CD4-positive, alpha-beta T cell treated with Interleukin-15 for 4 hours (primary cell): Measurements from ENCODE around the gene AKNAD1.
A peak's percentile ranks its signal among the peaks of the same experiment; 100 is the strongest.
"Not testable (repeated sequence)": the region's sequence is repeated elsewhere in the genome, so short reads cannot be mapped to it uniquely, and the experiment has no call there.

Experiments used
- DNase-seq: peaks from one replicate; pipeline ENCODE4 v3.0.0-alpha.2; 2020; ENCODE audit warnings: low spot score

Gene AKNAD1, protein sequence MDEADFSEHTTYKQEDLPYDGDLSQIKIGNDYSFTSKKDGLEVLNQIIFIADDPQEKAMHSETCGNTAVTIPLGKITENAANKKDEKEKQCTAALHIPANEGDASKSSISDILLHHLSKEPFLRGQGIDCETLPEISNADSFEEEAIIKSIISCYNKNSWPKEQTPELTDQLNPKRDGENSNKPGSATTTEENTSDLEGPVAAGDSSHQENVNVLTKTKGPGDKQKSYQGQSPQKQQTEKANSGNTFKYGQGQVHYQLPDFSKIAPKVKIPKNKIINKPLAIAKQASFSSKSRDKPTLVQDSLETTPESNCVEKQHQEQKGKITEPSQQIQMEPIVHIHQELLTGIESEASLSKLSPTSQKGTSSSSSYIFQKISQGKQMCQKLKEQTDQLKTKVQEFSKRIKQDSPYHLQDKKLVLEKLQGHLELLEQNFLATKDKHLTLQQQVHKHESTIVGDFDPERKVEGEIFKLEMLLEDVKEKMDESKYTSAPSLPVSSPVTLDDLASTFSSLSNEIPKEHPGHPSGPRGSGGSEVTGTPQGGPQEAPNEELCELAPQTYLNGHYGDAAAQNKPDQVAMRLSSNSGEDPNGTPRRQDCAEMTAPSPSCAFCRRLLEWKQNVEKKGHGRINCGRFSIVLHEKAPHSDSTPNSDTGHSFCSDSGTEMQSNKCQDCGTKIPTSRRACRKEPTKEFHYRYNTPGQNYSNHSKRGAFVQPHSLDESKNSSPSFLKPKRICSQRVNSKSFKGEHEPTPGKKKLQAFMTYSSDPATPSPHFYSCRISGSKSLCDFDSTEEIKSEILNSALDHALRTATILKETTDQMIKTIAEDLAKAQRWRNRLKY

DNA sequence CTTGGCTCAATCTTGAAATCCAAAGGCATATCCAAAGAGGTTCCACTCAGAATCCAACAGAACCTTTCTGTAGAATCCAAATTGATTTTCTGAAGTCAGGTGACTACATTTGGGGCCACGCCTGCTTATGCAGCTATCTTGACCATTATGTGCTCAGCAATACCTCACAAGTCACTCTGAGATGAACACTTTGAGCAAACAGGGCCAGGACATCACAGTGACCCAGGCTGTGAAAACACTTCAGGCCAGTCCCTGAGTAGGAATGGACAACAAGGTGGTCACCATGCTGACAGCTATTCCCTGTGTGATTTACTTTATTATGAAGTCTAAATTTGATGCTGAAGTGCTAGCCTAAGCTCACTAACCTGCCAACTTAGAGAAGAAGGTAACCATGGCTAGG lies at the start of gene AKNAD1:
Gene AKNAD1, minus strand, starts transcription at position 101 of the 400 bp plus-strand sequence. CDS start 4,430 bp downstream, outside the sequence.
- no peak for DNase-seq

- DNase-seq = no peak
Measured at GRCh38 chr1:108901106-108901505, 44.2 kb upstream of the AKNAD1 start.

DNA sequence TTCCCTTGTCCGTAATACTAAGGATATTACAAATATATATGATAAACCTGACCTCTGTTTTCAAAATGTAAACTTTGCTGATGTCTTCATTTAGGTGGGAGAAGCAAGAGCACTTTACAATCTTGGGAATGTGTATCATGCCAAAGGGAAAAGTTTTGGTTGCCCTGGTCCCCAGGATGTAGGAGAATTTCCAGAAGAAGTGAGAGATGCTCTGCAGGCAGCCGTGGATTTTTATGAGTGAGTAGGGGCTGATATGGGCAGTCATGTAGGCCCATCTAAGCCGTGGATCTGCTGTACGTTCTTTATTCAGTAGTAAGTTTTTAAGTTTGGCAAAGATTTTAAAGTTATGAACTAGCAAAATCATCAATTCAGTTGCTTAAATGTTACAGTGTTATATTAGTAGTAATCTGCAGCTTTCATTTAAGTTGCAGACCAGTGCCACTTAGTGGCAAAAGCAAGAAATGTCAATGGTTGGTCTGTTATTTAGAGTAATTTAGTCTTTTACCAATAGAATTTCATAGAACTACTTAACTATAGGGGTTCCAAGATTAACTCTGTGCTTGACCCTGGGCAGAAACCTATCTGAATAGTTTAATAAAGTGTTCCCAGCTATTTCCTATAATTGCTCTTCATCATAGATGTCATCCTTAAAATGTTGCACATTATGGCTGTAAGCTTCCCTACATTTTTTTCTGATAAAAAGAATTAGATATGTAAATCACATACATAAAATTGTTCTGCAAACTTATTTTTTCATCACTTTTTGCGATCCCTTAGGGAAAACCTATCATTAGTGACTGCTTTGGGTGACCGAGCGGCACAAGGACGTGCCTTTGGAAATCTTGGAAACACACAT lies 41.2 kb upstream of the AKNAD1 start:
- peak; percentile 60 for DNase-seq

DNA sequence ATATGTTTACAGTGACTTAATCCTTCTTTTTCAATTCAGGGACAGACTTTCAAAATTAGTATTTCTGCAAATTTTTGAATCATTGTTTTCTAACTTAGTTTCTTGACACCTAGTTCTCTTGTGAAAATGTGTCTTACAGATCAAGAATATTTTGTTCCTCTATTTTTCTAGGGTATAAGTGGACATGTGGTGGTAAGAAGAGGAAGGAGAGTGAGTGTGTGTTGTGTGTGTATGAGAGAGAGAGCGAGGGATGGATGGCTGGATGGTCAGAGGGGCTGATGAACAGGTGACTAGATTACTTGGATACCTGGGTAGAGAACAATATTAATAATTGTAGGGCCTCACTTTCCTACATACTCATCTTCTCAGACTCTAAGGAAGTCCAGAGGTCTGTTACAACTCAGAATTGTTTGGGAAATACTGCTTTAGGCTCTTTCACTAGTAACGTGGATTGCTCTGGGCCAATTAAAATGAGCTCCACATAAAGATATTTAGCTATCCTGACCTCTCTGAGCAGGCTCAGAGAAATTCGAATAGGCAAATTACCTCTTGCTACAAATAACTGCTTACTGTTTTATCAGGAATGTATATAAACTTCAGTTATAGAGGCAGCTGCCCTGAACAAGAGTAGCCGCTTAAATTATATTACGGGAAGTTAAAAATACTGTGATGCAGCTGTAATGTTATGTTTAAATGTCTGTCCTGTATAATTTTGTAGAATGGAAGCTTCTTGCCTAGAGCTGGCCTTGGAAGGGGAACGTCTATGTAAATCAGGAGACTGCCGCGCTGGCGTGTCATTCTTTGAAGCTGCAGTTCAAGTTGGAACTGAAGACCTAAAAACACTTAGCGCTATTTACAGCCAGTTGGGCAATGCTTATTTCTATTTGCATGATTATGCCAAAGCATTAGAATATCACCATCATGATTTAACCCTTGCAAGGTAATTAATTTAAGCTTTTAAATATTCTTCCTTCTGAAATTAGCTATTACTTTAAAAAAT lies 39.6 kb upstream of the AKNAD1 start:
- DNase-seq = no peak

DNA sequence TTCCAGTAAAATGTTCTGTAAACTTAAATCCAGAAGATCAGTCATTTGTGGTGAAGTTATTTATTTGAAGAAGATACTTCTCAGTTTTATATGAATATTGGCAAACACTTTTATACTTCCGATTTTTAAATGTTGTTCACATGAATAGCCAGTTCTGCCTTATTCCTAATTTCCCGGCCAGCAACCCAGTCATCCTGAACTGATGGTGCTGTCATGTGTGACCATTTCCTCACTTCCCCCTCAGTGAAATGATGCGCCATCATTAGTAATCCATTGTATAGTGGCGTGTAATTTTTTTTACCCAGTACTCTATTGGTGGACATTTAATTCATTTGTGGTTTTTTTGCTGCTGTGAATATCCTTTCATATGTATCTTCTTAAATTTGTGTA lies 36.2 kb upstream of the AKNAD1 start:
- DNase-seq = no peak

- no peak for DNase-seq
Measured at GRCh38 chr1:108892356-108893140, 35.7 kb upstream of the AKNAD1 start.

DNA sequence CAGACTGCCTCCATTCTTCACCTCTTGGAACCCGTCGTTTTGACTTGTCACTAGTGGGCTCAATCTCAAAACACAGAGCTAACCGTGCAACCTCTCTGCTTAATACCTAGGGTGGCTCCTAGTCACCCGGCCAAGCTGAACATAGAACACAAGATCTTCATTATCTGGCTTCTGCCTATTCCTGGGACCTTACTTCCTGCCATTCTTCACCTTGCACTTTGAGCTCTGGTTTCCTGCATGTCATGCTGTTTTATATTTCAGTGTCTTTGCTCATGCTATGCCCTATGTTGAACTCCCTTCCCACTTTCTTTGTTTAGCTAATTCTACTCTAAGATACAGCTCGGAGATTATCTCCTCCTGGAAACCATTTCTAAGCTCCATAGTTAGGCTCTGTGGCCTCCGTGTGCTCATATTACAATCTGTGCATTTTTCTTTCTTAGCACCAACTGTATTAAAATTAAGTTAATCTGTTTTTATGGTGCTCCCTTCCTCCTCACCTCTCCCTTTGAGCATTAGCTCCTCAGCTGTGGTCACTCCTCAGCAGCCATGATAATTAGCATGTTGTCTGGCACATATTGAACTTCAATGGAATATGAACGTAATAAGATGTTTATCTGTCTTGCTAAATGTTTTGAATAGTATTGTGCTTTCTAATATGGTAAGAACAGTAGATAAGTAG lies 33.0 kb upstream of the AKNAD1 start:
- no peak for DNase-seq

DNA sequence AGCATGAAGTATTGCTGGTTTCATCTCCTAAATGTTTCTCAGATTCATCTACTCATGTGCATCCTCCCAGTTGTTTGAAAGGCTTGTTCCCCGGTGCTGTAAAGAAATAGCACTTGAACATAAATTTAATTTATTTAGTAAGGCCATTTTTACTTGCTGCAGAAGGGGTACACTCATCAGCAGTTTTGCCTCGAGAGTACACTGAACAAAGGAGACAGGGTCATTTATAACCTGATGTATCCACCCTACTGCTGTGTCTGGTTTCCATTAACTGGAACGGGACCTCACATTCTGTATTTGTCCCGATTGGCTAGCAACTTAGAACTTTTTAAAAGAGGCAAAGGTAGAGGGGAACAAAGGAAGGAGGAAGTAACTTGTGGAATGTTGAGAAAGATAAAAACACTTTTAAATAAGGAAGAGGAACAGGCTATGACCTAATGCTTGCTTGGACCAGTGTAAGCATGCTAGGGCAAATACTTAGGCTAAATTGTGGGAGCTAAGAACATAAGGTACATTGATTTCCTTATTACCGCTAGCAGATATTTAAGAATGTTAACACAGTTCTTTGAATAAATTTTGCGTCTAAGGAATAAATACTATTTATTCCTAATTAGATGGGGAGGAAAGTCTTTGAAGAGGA lies 32.2 kb upstream of the AKNAD1 start:
- DNase-seq = not testable (repeated sequence)

GRCh38 chr1:108886292-108886691 lies 29.4 kb upstream of the AKNAD1 start:
- DNase-seq = no peak

GRCh38 chr1:108884968-108885367 lies 28.1 kb upstream of the AKNAD1 start:
- no peak for DNase-seq

DNA sequence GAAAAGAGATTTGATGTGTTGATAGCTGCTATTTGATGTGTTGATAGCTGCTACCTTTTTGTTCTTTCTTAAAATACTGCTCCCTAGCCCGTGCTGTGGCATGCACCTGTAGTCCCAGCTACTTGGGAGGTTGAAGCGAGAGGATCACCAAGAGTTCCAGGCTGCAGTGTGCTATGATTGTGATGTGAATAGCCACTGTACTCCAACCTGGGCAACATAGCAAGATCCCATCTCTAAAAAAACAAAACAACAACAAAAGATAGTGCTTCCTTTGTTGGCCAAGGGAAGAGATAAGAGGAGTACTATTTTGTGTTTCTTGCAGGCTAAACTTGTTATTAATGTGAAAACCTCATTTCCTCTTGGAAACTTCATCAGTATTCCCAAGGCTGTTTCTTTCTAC lies 25.9 kb upstream of the AKNAD1 start:
- DNase-seq = no peak

- DNase-seq = no peak
Measured at GRCh38 chr1:108881369-108881768, 24.5 kb upstream of the AKNAD1 start.

DNA sequence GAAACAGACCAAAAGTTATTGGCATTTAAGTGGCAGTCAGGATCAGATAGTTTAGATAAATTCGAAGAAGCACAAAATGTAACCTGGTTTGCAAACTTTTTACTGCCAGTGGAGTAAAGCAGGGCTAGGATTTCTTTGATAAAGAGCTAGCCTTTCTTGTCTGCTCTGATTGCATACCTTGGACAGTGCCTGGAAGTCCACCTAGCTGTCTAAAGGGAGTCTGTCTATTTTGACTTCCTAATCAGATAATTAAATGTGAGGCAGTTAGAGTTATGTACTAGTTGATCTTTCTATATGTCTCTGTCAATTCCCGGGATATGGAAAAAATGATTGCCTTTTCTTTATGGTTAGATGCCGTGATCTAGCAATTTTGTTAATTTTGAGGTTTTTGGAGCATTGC lies 24.0 kb upstream of the AKNAD1 start:
- DNase-seq = no peak

GRCh38 chr1:108878678-108879077 lies 21.8 kb upstream of the AKNAD1 start:
- DNase-seq = no peak

DNA sequence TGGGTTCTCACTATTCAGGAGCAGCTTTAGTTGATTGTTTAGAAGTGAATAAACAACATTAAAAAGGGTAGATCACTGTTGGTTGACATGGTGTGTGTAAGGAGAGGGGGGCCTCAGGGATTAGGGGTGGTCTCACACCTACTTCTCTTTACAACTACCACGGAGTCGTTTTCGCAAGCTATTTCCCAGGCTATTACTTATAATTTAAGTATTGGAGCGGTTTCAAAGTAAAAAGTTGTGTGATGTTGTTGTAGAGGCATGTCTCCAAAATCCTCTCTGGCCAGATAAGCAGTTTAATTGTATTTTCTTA lies 21.2 kb upstream of the AKNAD1 start:
- no peak for DNase-seq

DNA sequence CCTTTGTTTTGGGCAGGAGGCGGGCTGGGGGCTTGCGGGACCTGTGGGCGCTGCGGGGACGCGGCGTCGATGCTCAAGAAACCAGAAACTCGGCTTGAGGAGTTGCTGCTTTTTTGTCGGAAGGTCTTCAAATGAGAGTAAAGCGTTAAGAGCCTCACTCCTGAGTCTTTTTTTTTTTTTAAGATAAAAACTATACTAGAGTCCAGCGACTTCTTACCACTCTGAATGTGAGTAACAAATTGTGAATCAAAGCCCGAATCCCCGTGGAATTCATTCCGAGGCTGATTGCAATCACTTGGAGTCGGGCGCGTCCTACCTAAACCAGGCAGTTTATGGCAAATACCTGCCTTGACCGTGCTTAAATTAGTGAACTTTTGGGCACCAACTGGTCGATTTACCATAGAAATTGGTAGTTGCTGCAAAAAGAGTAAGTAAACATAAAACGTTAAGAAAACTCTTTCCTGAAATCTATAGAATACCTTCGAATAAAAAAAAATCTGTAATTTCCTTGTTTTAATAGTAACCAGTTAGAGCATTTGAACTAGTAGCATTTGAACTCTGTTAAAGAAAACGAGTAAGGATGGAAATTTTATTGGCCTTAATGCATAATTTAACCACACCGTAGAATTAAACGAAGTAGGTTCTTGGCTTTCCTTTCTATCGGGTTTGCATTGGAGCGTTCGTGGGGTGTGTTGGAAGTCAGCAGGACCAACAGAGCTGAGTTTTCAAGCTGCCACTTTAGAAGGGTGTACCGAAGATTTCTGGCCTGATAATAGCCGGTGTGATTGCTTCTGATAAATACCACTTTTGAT lies 20.7 kb upstream of the AKNAD1 start:
- no peak for DNase-seq

DNA sequence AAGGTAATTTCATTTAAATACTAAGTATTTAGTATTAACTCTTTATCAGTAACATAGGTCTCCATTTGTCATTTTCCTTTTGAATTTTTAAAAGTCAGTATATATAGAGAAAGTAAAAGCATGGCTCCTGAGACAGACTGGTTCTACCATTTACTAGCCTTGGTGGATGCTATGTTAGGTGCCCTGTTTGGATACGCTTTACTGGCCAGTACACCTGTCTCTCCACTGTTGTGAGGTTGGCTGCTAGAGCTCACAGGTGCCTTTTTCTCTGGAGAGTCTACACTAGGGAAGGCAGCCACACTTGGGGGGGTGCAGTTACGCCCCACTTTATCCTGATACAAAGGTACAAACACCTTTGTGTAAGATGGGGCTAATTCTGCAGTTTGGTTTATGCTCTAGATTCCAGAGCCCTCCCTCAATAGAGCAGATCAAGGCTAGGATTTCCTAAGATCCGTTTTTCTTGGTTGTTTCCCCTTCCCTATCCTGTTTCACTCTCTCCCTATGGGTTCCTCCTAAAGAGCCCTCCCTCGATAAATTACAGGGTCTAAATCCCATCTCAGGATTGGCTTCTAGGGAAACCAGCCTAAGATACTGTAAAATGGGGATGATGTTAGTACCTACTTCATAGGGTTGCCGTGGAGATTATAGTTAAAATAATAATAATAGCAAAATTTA lies 14.3 kb upstream of the AKNAD1 start:
- no peak for DNase-seq
